Measurements from ENCODE around the gene SLC9A2. TPM values are rescaled to one million over a fixed set of nuclear protein-coding genes. Genes with fewer than 3 reads are reported as not detected.

Gene SLC9A2
- total and polyA plus RNA-seq, 4 donors = 0.88 TPM; not detected in 3

- 65 to 78% methylated on average over 4 of the region's 4 CpGs for WGBS, 2 donors
- no peak for ATAC-seq (ENCODE audit: low FRiP score)
- no peak for DNase-seq
Observed at GRCh38 chr2:102674836-102675235, 55.5 kb downstream of the SLC9A2 start.

DNA sequence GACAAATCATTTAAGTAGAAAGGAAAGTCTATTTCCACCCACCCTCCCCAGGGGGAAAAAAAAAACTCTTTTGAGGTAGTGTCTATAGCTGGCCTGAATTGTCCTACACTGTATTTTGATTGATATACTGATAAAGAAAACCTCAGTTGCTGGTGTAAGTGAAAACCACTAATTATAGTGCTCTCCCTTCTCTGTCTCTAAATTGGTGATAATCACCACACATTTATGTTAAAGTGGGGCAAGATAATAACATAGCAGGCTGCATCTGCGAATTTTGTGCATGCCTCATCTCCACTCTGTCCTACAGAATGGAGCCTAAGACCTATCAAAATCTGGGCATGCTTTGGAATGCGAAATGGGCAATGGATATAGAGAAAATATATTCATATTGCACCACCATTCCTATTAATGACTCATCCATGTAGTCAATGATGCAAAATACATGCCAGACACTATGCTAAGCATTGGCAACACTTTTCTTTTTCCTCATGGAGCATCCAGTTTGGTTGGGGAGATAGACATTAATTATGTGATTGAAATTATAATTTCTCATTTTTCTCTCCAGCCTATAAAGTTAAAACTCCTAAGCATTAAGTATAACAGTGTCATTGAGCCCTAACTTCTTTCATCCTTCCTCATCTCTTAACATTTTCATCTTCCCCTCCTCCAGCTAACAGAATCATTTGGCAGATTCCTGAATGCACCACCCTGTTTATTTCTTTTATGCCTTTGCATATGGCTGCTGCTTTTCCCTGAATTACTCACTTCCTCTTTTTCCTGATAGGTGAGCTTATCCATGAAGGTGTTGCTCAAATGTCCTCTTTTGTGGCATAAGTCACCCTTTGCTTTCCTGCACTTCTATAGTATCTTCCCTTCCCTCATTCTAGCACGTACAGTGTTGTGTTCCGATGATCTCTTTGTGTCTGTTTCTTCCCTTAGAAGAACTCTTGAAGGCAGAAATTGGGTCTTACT lies 58.2 kb downstream of the SLC9A2 start:
- DNase-seq = no peak
- intact Hi-C loops (cut with DNase I) = no loop called here
- no peaks in the 10 kb centered on the region for H3K27me3 ChIP-seq (ENCODE audit: control insufficient read depth in 1 of 2, insufficient read depth in 2 of 2, low read length in 1 of 2)
- H3K27ac ChIP-seq (ENCODE audit: low read depth in 1 of 2, low read length in 2 of 2) = no peak overlapping the region
- no peak for ATAC-seq (ENCODE audit: low FRiP score)
- WGBS, 2 donors = 76 to 77% methylated on average over 4 of the region's 4 CpGs
- no peak overlapping the region for H3K4me3 ChIP-seq (ENCODE audit: low read length in 2 of 2)
- H3K4me1 ChIP-seq (ENCODE audit: control insufficient read depth in 1 of 2, insufficient read depth in 2 of 2, low read length in 2 of 2) = no peaks in the 10 kb centered on the region
- peaks cover 2% of the 10 kb centered on the region for H3K9me3 ChIP-seq (ENCODE audit: control insufficient read depth, low read length)
- no peaks in the 10 kb centered on the region for H3K36me3 ChIP-seq (ENCODE audit: control insufficient read depth in 1 of 2, insufficient read depth in 2 of 2, low read length in 1 of 2)

More at GRCh38 chr2:102674836-102675235, 55.5 kb downstream of the SLC9A2 start:
- H3K27me3 ChIP-seq (ENCODE audit: control insufficient read depth in 1 of 2, insufficient read depth in 2 of 2, low read length in 1 of 2) = no peaks in the 10 kb centered on the region
- intact Hi-C loops (cut with DNase I) = no loop called here
- peaks cover 2% of the 10 kb centered on the region for H3K9me3 ChIP-seq (ENCODE audit: control insufficient read depth, low read length)
- H3K4me3 ChIP-seq (ENCODE audit: low read length in 2 of 2) = no peak overlapping the region
- no peak overlapping the region for H3K27ac ChIP-seq (ENCODE audit: low read depth in 1 of 2, low read length in 2 of 2)
- no peaks in the 10 kb centered on the region for H3K36me3 ChIP-seq (ENCODE audit: control insufficient read depth in 1 of 2, insufficient read depth in 2 of 2, low read length in 1 of 2)
- no peaks in the 10 kb centered on the region for H3K4me1 ChIP-seq (ENCODE audit: control insufficient read depth in 1 of 2, insufficient read depth in 2 of 2, low read length in 2 of 2)

- ATAC-seq (ENCODE audit: low FRiP score) (no peak), DNase-seq (no peak)
- Histone ChIP-seq H3K27me3 (ENCODE audit: control insufficient read depth in 1 of 2, insufficient read depth in 2 of 2, low read length in 1 of 2) (no peaks in the 10 kb centered on the region), H3K36me3 (ENCODE audit: control insufficient read depth in 1 of 2, insufficient read depth in 2 of 2, low read length in 1 of 2) (no peaks in the 10 kb centered on the region), H3K4me1 (ENCODE audit: control insufficient read depth in 1 of 2, insufficient read depth in 2 of 2, low read length in 2 of 2) (no peaks in the 10 kb centered on the region), H3K27ac (ENCODE audit: low read depth in 1 of 2, low read length in 2 of 2) (no peak overlapping the region), H3K4me3 (ENCODE audit: low read length in 2 of 2) (no peak overlapping the region), H3K9me3 (ENCODE audit: control insufficient read depth, low read length) (peaks cover 2% of the 10 kb centered on the region)
- intact Hi-C loops (cut with DNase I) = no loop called here
- 85 to 87% methylated on average over 5 of the region's 5 CpGs for WGBS, 2 donors
Observed at GRCh38 chr2:102678442-102678841, 59.1 kb downstream of the SLC9A2 start.

DNA sequence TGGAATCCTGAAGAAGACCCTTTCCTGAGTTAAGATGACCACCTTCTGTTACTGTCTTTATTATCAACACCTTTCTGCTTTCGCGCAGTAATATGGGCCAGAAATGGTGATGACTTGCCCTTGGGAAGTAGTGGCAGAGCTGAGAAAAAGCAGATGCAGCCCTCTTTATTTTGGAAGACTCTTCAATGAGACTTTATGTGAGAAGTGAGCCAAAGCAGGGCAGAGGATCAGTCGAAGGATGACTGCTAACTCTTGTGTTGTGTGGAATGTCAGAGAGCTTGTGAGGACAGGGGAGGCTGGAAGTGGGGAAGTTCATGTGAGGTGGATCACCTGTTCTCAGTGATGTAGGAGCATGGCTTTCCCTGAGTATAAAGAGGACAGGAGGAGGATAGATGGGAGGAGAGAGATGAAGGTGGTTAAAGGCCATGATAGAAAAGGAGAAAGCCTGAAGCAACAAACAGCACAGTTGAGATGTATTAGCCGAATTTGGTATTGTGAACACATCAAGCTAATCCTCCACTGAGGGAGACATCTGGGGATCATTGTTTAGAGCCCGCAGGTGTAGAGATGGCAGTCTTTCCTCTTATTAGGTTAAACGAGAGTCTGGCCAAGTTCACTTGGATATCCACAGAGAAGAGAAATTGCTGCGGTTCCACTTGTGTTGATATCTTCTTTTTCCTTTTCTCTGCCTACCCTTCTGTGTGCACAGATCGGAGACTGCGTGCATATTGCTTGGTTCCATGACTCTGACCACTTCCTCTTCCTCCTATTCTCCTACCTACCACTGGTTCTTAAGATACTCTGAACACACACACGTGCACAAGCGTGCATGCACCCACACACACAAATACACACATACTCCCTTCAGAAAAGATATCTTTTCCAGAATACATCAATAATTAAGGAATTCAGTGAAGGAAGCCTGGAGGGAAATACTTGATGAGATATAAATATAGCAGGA lies 67.4 kb downstream of the SLC9A2 start:
- no peaks in the 10 kb centered on the region for H3K4me1 ChIP-seq (ENCODE audit: control insufficient read depth in 1 of 2, insufficient read depth in 2 of 2, low read length in 2 of 2)
- no peak overlapping the region for H3K27ac ChIP-seq (ENCODE audit: low read depth in 1 of 2, low read length in 2 of 2)
- ATAC-seq (ENCODE audit: low FRiP score) (no peak), DNase-seq (no peak)
- 88 to 89% methylated on average over 11 of the region's 11 CpGs for WGBS, 2 donors
- H3K4me3 ChIP-seq (ENCODE audit: low read length in 2 of 2) = no peak overlapping the region
- no peaks in the 10 kb centered on the region for H3K27me3 ChIP-seq (ENCODE audit: control insufficient read depth in 1 of 2, insufficient read depth in 2 of 2, low read length in 1 of 2)
- H3K36me3 ChIP-seq (ENCODE audit: control insufficient read depth in 1 of 2, insufficient read depth in 2 of 2, low read length in 1 of 2) = no peaks in the 10 kb centered on the region
- intact Hi-C loops (cut with DNase I) = no loop called here
- no peaks in the 10 kb centered on the region for H3K9me3 ChIP-seq (ENCODE audit: control insufficient read depth, low read length)

GRCh38 chr2:102690012-102690411 lies 70.7 kb downstream of the SLC9A2 start:
- DNase-seq = no peak
- H3K9me3 ChIP-seq (ENCODE audit: control insufficient read depth, low read length) = no peaks in the 10 kb centered on the region
- intact Hi-C loops (cut with DNase I) = no loop called here
- H3K27ac ChIP-seq (ENCODE audit: low read depth in 1 of 2, low read length in 2 of 2) = no peak overlapping the region
- WGBS, 2 donors = 56 to 75% methylated on average over 5 of the region's 5 CpGs
- no peaks in the 10 kb centered on the region for H3K36me3 ChIP-seq (ENCODE audit: control insufficient read depth in 1 of 2, insufficient read depth in 2 of 2, low read length in 1 of 2)
- no peak overlapping the region for H3K4me3 ChIP-seq (ENCODE audit: low read length in 2 of 2)
- no peaks in the 10 kb centered on the region for H3K27me3 ChIP-seq (ENCODE audit: control insufficient read depth in 1 of 2, insufficient read depth in 2 of 2, low read length in 1 of 2)
- ATAC-seq (ENCODE audit: low FRiP score) = no peak
- H3K4me1 ChIP-seq (ENCODE audit: control insufficient read depth in 1 of 2, insufficient read depth in 2 of 2, low read length in 2 of 2) = no peaks in the 10 kb centered on the region

DNA sequence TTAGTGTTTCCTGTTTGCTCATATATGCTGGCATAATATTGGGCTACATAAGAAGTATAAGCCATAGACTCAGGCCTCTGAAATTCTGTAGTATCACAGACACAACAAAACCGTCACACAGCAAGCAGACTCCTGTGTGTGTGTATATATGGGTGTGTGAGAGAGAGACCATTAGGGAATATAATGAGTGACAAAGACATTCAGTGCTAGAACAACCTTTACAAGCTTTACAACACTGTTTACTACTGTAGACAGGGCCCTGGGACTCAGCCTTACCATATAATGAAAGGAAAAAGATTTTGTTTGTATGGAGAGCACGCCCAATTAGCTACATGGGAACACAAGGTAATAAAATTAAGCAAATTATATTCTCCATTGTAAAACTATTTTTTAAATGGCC lies 77.1 kb downstream of the SLC9A2 start:
- Histone ChIP-seq H3K4me1 (ENCODE audit: control insufficient read depth in 1 of 2, insufficient read depth in 2 of 2, low read length in 2 of 2) (no peaks in the 10 kb centered on the region), H3K4me3 (ENCODE audit: low read length in 2 of 2) (no peak overlapping the region), H3K27ac (ENCODE audit: low read depth in 1 of 2, low read length in 2 of 2) (no peak overlapping the region), H3K27me3 (ENCODE audit: control insufficient read depth in 1 of 2, insufficient read depth in 2 of 2, low read length in 1 of 2) (no peaks in the 10 kb centered on the region), H3K9me3 (ENCODE audit: control insufficient read depth, low read length) (no peaks in the 10 kb centered on the region), H3K36me3 (ENCODE audit: control insufficient read depth in 1 of 2, insufficient read depth in 2 of 2, low read length in 1 of 2) (no peaks in the 10 kb centered on the region)
- no peak for DNase-seq
- intact Hi-C loops (cut with DNase I) = no loop called here
- ATAC-seq (ENCODE audit: low FRiP score) = no peak
- WGBS, 2 donors = 90 to 92% methylated on average over 2 of the region's 2 CpGs

- ATAC-seq (ENCODE audit: low FRiP score) (no peak), DNase-seq (no peak)
- 84 to 88% methylated on average over 6 of the region's 6 CpGs for WGBS, 2 donors
- no peaks in the 10 kb centered on the region for H3K36me3 ChIP-seq (ENCODE audit: control insufficient read depth in 1 of 2, insufficient read depth in 2 of 2, low read length in 1 of 2)
- no peak overlapping the region for H3K27ac ChIP-seq (ENCODE audit: low read depth in 1 of 2, low read length in 2 of 2)
- no peaks in the 10 kb centered on the region for H3K9me3 ChIP-seq (ENCODE audit: control insufficient read depth, low read length)
- H3K4me3 ChIP-seq (ENCODE audit: low read length in 2 of 2) = no peak overlapping the region
- intact Hi-C loops (cut with DNase I) = no loop called here
- H3K27me3 ChIP-seq (ENCODE audit: control insufficient read depth in 1 of 2, insufficient read depth in 2 of 2, low read length in 1 of 2) = no peaks in the 10 kb centered on the region
- H3K4me1 ChIP-seq (ENCODE audit: control insufficient read depth in 1 of 2, insufficient read depth in 2 of 2, low read length in 2 of 2) = no peaks in the 10 kb centered on the region
Observed at GRCh38 chr2:102698369-102699111, 79.2 kb downstream of the SLC9A2 start.

DNA sequence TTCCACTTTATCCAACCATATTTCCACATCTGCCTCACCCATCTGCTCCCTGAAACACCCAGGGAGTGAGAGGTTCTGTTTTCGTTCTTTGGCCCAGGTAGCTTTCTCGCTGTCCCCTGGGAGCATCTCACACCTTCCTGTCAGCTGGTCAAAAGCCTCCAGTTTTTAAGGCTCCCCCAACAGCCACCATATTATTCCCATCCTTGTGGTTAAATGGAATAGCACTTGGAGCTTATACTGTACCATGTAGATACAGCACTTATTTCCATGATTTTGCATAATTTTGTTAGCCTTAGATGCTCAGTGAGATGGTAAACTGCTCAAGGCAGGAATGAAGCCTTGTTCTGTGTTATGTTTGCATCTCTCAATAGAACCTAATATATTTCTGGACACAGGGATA lies 84.0 kb downstream of the SLC9A2 start:
- Histone ChIP-seq H3K9me3 (ENCODE audit: control insufficient read depth, low read length) (no peaks in the 10 kb centered on the region), H3K36me3 (ENCODE audit: control insufficient read depth in 1 of 2, insufficient read depth in 2 of 2, low read length in 1 of 2) (no peaks in the 10 kb centered on the region), H3K27ac (ENCODE audit: low read depth in 1 of 2, low read length in 2 of 2) (no peak overlapping the region), H3K4me3 (ENCODE audit: low read length in 2 of 2) (no peak overlapping the region), H3K27me3 (ENCODE audit: control insufficient read depth in 1 of 2, insufficient read depth in 2 of 2, low read length in 1 of 2) (no peaks in the 10 kb centered on the region), H3K4me1 (ENCODE audit: control insufficient read depth in 1 of 2, insufficient read depth in 2 of 2, low read length in 2 of 2) (no peaks in the 10 kb centered on the region)
- intact Hi-C loops (cut with DNase I) = no loop called here
- 83 to 88% methylated on average over 2 of the region's 2 CpGs for WGBS, 2 donors
- ATAC-seq (ENCODE audit: low FRiP score) = no peak
- DNase-seq = no peak
